ENCODE results near the gene ETV3L. TPM values are rescaled to one million over a fixed set of nuclear protein-coding genes. Genes with fewer than 3 reads are reported as not detected.

The ETV3L gene
- total and polyA plus RNA-seq, 2 experiments from 2014 or later = not detected

GRCh38 chr1:157105298-157105987 lies 5.8 kb upstream of the ETV3L start (continued):
- TF ChIP-seq, protein P1, sequence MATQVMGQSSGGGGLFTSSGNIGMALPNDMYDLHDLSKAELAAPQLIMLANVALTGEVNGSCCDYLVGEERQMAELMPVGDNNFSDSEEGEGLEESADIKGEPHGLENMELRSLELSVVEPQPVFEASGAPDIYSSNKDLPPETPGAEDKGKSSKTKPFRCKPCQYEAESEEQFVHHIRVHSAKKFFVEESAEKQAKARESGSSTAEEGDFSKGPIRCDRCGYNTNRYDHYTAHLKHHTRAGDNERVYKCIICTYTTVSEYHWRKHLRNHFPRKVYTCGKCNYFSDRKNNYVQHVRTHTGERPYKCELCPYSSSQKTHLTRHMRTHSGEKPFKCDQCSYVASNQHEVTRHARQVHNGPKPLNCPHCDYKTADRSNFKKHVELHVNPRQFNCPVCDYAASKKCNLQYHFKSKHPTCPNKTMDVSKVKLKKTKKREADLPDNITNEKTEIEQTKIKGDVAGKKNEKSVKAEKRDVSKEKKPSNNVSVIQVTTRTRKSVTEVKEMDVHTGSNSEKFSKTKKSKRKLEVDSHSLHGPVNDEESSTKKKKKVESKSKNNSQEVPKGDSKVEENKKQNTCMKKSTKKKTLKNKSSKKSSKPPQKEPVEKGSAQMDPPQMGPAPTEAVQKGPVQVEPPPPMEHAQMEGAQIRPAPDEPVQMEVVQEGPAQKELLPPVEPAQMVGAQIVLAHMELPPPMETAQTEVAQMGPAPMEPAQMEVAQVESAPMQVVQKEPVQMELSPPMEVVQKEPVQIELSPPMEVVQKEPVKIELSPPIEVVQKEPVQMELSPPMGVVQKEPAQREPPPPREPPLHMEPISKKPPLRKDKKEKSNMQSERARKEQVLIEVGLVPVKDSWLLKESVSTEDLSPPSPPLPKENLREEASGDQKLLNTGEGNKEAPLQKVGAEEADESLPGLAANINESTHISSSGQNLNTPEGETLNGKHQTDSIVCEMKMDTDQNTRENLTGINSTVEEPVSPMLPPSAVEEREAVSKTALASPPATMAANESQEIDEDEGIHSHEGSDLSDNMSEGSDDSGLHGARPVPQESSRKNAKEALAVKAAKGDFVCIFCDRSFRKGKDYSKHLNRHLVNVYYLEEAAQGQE (IDR thresholded peaks at IDR 0.05; ENCODE audit: unreplicated experiment) = no peak
- TF ChIP-seq EZH2 (IDR thresholded peaks at IDR 0.05; ENCODE audit: low read depth, unreplicated experiment) = no peak
- TF ChIP-seq, protein P2, sequence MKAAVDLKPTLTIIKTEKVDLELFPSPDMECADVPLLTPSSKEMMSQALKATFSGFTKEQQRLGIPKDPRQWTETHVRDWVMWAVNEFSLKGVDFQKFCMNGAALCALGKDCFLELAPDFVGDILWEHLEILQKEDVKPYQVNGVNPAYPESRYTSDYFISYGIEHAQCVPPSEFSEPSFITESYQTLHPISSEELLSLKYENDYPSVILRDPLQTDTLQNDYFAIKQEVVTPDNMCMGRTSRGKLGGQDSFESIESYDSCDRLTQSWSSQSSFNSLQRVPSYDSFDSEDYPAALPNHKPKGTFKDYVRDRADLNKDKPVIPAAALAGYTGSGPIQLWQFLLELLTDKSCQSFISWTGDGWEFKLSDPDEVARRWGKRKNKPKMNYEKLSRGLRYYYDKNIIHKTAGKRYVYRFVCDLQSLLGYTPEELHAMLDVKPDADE (IDR thresholded peaks at IDR 0.05) = no peak

DNA sequence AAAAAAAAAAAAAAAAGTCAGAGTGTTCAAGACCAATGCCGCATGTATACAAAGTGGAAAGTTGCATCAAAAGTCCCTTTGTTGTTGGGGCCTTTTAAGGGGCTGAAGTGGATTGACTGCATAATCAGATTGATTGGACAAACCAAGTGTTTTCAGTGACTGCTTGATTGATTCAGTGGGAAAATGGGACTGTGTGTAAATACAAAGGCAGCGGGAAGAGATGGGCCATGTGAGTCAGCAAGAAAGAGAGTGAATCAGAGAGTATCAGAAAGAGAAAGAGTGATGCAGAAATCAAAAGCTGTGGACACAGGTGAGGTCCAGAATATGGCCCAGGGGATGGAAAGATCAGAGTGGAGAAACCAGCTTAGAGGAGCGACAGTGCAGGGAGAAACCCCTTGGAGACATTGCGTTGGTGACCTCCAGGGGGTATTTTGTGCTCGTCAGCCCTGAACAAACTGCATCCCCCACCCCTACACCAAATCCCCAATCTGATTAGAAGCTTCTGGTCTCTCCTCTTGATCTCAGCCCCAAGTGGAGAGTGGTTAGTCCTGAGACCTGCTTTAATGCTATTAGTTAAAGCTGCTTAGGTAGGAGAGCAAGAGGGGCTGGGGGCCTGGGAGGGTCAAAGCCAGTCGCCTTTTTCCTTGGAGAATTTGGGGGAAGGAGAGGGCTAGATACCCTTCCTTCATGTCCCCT lies 5.1 kb upstream of the ETV3L start:
- H3K27ac Mint-ChIP-seq = no peak overlapping the region
- 0 out of 2 replicates have a peak, but pooled peaks cover 6% of the 10 kb centered on the region for H3K27me3 ChIP-seq (ENCODE audit: insufficient read depth)
- TF ChIP-seq EZH2 (IDR thresholded peaks at IDR 0.05; ENCODE audit: low read depth, unreplicated experiment) = no peak
- TF ChIP-seq, protein P2 (IDR thresholded peaks at IDR 0.05) = no peak
- no peaks in the 10 kb centered on the region for H3K79me2 ChIP-seq (replicated peaks; ENCODE audit: insufficient read depth)
- H4K20me1 ChIP-seq (replicated peaks; ENCODE audit: insufficient read depth) = no peaks in the 10 kb centered on the region
- H3K9me3 Mint-ChIP-seq = no peaks in the 10 kb centered on the region; the same call in 2 of the 3 replicates
- DNase-seq (ENCODE audit: low spot score) = no peak
- peaks cover 8% of the 10 kb centered on the region; the same call in 1 of the 2 replicates for H3K4me1 ChIP-seq (ENCODE audit: insufficient read depth)
- H3K27ac ChIP-seq (ENCODE audit: low read depth) = no peak overlapping the region
- no peaks in the 10 kb centered on the region for H3K9me2 ChIP-seq (ENCODE audit: insufficient read depth)
- H3K4me1 Mint-ChIP-seq = peaks cover 20% of the 10 kb centered on the region
- no peak overlapping the region for H3K4me3 ChIP-seq
- H3K27me3 Mint-ChIP-seq (ENCODE audit: insufficient read depth, low read depth, poor library complexity) = peaks cover 9% of the 10 kb centered on the region
- no peak; the same call in 2 of the 3 replicates for ATAC-seq
- H3K36me3 ChIP-seq (ENCODE audit: insufficient read depth) = no peaks in the 10 kb centered on the region
- no peaks in the 10 kb centered on the region; the same call in 2 of the 3 replicates for H3K36me3 Mint-ChIP-seq (ENCODE audit: low read depth)
- no peaks in the 10 kb centered on the region for H3F3A ChIP-seq (replicated peaks; ENCODE audit: low read depth)
- no peak overlapping the region for H3K4me2 ChIP-seq
- H2AFZ ChIP-seq = peak overlapping the region; percentile 38; the same call in 1 of the 2 replicates
- H3K4me3 Mint-ChIP-seq = no peak overlapping the region

GRCh38 chr1:157103268-157103667 lies 3.7 kb upstream of the ETV3L start:
- no peaks in the 10 kb centered on the region for H3F3A ChIP-seq (replicated peaks; ENCODE audit: low read depth)
- peaks cover 8% of the 10 kb centered on the region; the same call in 1 of the 2 replicates for H3K4me1 ChIP-seq (ENCODE audit: insufficient read depth)
- H3K27ac Mint-ChIP-seq = no peak overlapping the region
- H3K4me1 Mint-ChIP-seq = peaks cover 18% of the 10 kb centered on the region
- no peaks in the 10 kb centered on the region for H3K79me2 ChIP-seq (replicated peaks; ENCODE audit: insufficient read depth)
- no peak overlapping the region for H2AFZ ChIP-seq
- TF ChIP-seq EZH2 (IDR thresholded peaks at IDR 0.05; ENCODE audit: low read depth, unreplicated experiment) = no peak
- no peaks in the 10 kb centered on the region for H4K20me1 ChIP-seq (replicated peaks; ENCODE audit: insufficient read depth)
- no peaks in the 10 kb centered on the region; the same call in 2 of the 3 replicates for H3K36me3 Mint-ChIP-seq (ENCODE audit: low read depth)
- H3K27ac ChIP-seq (ENCODE audit: low read depth) = no peak overlapping the region
- H3K9me2 ChIP-seq (ENCODE audit: insufficient read depth) = no peaks in the 10 kb centered on the region
- H3K36me3 ChIP-seq (ENCODE audit: insufficient read depth) = no peaks in the 10 kb centered on the region
- peaks cover 5% of the 10 kb centered on the region for H3K27me3 Mint-ChIP-seq (ENCODE audit: insufficient read depth, low read depth, poor library complexity)
- H3K4me3 ChIP-seq = no peak overlapping the region
- no peak overlapping the region for H3K4me3 Mint-ChIP-seq
- H3K9me3 Mint-ChIP-seq = no peaks in the 10 kb centered on the region; the same call in 2 of the 3 replicates
- ATAC-seq (no peak), DNase-seq (ENCODE audit: low spot score) (no peak)
- H3K4me2 ChIP-seq = no peak overlapping the region
- 0 out of 2 replicates have a peak, but pooled peaks cover 6% of the 10 kb centered on the region for H3K27me3 ChIP-seq (ENCODE audit: insufficient read depth)
